NCI-H510A treated with DMSO at 0.1 percent for 48 hours (cell line): ENCODE results near the gene RBMS3.
"Not testable (repeated sequence)": the region's sequence is repeated elsewhere in the genome, so short reads cannot be mapped to it uniquely, and the experiment has no call there.

Source experiments
- DNase-seq: peaks from one replicate; lab custom pipeline; 2025; lab: John Stamatoyannopoulos, UW

Gene RBMS3

DNA sequence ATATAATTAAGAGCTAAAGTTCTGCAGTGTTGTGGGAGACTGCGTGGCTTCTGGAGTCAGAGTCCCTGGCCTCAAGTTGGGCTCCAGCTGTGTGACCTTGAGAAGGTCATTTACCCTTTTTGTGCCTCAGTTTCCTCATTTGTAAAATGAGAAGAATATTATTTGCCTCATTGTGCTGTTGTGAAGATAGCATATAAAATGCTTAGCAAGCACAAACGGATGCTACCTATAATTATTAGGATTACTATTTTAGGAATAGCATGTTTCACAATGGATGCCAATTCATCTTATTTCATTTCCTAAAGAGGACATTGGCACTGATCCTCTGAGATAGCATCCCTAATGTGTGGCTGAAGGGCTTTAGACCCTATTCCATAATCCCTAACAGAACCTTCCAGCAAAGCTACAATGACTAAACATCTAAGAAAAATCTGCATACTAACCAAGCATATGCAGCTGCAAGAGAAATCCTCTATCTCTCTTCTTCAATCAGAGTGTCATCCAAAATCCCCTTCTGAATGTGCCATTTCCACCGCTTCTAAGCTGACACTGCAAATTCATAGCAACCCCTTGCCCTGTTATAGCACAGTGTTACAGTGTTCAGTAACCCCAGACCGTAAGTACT lies 148.3 kb downstream of the RBMS3 start:
- no peak for DNase-seq

DNA sequence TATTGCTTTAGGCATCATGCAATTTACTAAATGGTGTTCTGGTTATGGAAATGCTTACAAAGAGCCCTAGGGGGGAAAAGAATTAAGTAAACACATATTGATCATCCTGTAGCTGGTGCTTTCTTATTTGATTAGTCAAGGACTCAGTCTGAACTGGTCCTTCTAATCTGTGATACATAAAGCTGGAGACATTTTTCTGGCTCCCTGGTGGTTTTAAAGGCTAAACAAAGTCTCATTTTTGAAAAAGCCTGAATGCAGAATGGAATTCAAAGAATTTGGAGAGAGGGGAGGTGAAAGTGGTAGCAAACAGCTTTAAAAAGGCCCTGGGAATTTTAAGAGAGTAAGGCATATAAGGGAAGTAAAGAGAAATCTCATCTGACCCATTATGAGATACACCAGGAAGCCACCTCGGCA lies 149.7 kb downstream of the RBMS3 start:
- DNase-seq = no peak

DNA sequence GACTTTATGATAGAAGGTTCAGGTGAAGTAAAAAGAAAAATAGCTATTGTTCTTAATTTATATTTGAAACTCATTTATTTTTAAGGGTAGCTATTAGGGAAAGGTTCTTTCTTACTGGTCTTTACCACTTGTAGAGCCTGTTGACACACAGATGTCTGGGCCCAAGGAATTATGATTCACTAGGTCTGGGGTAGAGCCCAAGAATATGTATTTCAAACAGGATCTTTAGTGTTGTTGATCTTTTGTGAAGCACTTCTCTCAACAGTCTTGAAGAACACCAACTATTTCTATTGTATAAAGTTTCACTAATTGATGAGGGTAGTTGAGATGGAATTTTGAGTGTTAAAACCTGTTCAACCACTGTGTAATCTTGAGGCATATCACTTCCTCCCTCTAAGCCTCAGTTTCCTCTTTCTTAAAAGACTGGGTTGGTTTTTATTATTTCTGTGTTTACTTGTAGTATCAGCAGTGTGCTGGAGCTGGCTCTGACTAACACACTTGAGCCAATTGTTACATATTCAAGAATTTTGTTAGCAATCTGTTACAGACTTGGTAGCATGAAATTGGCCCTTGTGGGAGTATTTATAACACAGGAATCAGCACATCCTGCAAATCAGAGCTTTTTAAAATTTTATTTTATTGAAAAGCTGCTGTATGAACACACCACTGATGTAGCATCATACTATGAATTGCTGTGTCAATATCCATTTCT lies 155.9 kb downstream of the RBMS3 start:
- no peak for DNase-seq

DNA sequence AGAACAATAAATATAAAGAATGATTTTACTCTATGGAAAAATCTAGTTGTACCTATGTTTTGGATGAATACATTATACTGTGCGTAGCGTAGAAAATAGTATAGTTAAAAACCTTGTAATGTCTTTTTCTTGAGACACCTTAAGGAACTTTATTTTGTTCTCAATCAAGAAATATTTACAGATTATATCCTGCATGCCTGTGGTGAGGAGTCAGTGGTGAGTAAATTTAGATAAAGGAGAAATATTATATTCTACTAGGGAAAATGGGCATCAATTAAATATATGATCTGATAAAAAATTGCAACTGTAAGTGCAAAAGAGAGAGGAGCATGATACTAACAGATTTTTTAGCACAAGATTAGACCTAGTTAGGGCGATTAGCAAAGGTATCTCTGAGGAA lies 157.7 kb downstream of the RBMS3 start:
- DNase-seq = no peak

DNA sequence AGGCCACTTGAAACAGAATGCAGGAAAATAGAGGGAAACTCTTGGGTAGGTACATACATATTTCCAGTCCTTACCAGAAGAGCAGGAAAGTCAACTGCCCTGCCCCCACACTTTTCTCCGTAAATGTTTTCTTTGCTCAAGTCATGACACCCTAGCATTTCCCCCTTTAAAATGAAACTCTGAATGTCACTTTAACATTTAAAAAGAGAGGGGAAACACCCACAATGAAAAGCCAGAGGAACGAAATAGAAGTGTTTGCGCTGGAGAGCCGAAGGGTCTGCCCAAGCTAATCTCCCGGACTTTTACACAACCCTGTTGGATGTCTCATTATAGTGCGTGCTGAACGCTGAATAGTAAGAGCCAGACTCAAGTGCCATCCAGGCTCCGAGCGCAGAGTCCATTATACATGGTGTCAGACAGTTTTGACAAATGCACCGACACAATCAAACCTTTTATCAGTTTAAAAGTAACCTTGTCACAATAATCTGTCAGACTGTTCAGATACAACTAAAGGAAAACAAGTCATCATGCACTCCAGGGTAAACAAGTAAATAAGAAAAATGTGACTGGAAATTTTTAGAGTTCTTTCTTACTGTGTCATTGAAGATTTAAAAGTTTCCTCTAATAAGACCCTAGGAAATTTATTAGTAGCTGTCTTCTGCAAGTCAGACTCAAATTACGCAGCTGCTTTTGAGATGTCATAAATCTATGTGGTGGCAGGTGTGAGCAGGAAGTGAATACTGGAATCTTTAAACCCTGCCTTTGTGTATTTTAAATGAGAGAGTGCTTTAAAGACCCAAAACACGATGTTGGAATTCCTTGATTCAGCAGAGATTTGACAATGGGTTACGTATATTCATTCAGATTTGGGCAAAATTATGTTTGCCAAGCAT lies 159.8 kb downstream of the RBMS3 start:
- peak; percentile 72 for DNase-seq

DNA sequence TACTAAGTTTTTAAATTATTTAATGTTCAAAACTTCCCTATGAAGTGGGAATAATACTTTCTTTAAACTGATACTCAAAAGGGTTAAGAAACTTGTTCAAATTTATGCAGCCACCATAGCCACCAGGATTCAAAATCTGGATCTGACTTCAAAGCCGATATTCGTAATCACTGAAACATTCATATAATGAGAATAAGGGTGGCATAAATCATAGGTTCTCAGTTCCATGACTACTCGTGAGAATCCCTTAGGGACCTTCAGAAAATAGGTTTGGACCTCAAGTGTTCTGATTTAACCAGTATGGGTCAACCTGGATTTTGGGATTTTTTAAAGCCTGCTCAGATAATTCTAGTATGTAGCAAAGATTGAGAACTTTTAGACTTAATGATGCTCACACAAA lies 160.6 kb downstream of the RBMS3 start:
- no peak for DNase-seq

DNA sequence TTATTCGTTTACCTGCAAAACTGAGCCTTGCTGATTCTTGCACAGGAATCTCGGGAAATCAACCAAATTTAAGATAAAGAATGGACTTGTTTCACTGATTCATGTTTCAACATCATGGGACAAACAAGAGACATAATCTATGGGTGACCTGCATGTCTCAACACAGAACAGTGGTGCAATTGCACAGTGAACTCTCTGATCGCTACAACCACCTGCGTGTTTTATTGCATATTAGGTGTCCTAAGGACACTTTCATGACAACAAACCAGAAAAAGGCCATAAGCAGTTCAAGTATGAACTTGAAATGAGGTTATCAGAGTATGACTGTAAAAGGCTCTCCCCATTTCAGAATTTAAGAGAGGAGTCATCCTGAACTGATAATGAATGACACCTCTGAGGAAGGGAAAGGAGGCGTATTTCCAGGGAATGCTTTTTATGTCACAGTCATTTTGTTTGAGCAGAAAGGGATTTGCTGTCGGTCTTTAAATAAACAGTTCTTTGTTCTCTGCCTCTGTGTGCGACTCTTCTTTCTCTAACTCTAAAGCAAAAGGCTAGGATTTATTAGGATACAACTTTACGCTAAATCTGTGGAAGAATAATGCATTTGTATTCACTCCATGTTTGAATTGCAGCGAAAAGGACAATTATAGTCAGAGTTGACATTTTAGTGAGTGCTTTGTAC lies 167.2 kb downstream of the RBMS3 start:
- DNase-seq = peak; percentile 28

DNA sequence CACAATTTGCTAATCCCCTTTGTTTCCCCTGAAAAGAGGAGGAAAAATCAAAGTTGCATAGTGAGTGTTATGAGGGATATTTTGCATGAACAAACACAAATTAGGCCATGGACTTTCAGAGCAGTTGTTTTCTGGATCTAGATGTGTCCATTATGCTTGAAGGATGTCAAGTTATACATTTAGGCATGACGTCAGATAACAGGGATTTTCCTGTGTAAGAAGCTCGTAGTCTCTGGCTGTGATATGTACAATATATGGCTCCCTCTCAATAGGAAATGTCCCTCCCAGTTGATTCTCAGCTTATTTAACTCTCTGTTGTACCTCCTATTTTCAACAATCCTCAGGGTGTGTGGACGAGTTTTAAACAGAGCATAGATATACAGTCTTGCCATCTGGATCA lies 171.0 kb downstream of the RBMS3 start:
- no peak for DNase-seq

DNA sequence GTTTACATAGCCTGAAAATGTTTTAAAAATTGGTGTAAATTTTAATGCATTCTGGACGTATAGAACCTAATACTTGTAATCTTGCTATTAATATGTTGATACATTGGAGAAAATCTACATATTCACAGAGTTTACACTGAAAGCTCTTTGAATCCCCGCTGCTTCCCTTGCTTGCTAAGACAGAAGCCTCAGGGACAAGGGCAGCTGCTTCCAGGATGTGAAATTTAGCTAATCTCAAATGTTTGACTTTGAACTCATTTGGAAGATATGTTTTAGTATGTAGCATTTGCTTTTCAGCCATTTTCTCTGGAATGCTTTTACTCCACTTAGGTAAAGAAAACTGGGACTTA lies 172.0 kb downstream of the RBMS3 start:
- no peak for DNase-seq

DNA sequence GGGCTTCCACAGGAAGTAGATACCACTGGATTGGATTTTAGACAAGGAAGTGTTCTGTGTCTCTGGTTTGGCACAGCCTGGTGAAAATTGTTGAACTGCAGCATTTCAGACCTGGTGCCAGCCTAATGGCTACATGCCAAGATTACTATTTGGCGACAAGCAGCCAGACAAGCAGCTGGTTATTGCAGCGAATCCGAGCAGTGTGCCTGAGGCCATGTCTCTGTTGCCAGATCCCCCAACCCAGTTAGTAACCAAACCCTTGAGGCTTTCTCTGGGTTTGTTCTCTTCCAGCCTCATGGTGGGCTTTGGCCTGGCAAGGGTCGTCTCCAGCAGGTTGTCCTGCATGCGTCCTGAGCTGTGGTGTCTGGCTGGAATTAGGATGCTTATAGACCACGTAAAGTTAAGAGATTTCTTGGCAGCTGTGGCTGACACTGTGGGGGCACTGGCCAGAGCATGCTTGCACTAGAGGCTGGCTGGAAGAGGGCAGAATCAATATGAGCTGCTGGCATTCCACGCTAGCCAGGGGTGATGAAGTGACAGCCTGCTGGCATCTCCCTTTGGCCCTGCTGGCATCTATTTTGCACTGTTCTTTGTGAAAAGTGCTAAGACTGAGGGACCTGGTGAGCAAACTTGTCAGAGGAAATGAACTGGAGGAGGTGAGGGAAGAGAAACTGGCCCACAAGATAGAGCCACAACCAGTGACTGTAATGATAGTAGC lies 172.6 kb downstream of the RBMS3 start:
- DNase-seq = no peak

DNA sequence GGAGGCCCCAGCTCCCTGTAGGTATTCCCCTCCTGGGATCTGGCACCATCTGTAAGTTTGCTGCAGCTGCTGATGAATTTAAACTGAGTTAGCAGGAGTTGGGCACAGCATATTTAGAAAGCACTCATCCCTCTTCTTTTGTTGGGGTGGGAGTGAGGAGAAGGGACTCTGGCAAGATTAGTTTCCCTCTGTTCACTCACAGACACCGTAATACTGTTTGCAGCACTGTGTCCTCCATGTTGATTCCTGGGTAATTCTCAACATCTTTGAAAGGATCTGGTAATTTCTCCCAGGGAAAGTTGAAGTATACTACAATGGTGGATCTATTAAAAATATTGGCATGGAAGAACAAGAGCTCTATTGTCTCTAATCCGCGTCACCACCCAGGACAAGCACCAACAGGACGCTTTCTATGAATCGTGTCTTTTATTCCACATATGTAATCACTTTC lies 173.3 kb downstream of the RBMS3 start:
- no peak for DNase-seq

DNA sequence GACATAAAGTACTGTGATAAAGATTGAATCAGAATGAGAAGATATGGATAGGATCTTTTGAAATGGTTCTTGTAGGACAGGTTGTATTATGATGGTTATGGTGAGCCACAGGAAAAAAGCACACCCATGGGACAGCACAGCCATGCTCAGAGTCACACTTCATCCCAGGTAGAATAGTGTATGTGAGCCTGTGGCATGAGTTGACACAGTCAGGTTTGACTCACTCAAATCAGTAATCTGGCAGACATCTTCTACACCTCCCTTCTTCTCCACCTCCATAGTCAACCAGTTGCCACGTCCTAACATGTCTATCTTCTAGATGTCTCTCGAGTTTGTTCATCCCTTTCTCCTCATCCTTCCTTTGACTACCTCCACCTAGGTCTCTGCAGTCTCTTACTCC lies 176.0 kb downstream of the RBMS3 start:
- DNase-seq = no peak

DNA sequence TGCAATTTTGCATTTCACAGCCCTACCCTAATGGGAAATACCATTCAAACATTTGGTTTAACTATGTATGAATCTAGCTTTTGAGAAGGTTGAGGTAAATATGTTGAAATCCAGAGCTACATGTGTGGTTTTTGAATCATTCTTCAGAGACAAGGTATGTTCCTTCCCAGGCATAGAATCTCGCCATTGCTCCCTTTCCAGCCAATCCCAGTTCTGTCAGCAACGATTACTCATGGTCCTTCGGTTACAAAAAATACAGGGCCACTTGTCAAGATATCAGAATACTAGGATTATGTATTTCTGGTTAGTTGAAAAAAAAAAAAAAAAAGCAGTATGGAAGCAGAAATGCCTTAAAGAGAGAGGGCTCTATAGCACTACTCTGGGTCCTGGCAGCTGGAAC lies 182.4 kb downstream of the RBMS3 start:
- DNase-seq = no peak

DNA sequence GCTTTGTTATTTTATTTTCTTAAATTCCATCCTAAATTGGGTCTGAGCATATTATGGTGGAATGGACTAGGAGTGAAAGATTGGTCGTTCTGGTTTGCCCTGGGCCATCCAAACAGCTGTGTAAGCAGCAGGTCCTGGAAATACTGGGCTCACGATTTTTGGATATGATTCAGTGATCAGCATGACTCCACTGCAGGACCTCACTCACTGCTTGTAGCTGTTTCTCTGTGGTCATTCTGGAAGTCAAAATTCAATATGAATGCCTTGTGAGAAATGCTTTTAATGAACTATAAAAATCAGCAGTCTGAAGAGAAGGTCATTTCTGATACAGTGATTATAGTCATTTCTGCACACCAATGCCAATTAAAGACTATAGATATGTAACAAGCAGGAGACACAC lies 185.0 kb downstream of the RBMS3 start:
- no peak for DNase-seq

DNA sequence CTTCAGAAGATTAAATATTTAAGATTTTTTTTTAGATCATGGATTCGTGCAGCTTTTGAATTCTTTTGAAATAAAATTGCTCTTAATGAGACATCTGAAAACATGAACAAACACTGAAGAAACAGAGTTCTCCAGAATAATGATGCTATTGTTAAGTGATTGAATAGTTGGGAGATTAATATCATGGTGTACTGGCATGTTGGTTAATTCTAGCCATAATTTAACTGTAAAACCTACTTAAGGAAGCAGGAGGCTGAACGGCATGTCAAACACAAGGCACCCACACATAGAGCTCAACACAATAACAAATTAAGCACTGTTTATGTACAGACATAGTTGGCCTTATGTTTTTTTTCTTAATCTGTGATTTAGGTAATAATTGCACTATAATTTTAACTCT lies 185.6 kb downstream of the RBMS3 start:
- no peak for DNase-seq

DNA sequence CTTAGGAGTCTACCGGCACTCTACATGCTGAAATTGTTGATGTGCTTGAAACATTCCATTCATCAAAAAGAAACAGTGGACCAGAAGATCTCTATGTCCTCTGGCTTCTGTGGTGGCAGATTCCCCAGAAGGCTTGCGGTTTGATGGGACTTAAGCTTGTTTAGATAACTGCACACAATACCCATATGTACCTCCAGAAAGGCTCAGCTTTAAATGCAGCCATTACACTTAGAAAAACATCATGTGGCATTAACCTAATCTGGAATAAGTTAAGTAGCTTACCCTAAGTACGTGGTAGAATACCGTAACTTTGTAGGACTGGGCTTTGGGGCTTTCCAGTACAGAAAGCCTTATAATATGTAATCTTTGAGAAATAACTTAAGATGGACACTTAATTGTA lies 187.3 kb downstream of the RBMS3 start:
- no peak for DNase-seq

DNA sequence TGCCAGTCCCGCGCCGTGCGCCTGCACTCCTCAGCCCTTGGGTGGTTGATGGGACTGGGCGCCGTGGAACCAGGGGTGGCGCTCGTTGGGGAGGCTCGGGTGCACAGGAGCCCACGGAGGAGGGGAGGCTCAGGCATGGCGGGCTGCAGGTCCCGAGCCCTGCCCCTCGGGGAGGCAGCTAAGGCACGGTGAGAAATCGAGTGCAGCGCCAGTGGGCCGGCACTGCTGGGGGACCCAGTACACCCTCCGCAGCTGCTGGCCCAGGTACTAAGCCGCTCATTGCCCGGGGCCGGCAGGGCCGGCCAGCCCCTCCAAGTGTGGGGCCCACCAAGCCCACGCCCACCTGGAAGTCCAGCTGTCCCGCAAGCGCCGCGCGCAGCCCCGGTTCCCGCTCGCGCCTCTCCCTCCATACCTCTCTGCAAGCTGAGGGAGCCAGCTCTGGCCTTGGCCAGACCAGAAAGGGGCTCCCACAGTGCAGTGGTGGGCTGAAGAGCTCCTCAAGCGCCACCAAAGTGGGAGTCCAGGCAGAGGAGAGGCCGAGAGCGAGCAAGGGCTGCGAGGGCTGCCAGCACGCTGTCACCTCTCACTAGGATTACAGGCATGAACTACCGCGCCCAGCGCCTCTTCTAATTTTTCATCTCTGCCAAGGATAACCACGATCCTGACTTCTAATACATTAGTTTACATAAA lies 192.8 kb downstream of the RBMS3 start:
- not testable (repeated sequence) for DNase-seq

DNA sequence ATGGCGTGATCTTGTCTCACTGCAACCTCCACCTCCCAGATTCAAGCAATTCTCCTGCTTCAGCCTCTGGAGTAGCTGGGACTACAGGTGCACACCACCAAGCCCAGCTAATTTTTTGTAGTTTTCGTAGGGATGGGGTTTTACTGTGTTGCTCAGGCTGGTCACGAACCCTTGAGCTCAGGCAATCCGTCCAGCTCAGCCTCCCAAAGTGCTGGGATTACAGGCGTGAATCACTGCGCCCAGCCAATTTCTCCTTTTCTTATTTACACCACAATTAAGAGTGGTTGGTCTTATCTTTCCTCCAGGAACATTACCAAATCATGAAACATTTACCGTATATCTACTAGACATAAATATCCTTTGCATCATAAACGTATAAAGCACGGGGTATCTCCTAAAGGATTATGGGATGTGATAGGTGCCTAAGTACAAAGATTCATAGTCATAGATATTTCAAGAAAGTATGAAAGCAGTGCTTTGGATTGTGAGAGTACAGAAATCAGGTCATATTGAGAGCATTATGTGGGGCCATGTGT lies 194.5 kb downstream of the RBMS3 start:
- no peak for DNase-seq

DNA sequence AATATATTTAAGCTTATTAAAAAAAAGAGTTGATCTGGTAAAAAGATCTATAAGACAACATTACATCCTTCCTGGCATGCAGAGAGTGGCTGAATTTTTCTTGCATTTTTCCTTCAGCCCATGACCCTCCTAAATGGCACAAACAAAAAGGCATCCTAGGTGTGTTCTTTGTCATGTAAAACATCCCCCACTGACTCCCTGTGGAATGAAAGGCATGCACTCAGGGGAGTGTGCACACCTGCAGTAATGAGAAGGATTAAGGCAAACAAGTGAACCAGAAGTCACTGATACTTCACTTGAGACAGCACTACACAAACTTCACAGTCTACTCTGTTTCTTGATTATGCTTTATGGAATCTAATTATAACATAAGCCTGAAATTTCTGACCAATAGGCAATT lies 195.0 kb downstream of the RBMS3 start:
- DNase-seq = no peak

DNA sequence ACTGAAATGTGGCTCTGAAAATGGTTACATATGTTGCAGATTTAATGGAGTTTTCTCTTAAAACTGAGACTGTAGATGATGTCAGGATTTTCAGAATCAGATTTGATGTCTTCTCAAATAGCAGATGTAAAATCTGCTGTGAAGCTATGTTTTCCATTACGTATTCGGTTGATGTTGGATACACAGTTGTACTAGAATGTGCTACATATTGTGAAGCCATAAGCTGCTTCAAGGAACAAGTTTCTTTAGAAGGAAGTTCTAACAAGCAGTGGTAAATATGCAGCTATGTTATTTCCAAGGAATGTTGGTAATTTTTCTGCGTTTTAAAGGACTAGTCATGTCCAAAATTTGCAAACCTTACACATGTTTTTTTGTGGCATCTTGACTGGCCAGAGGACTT lies 197.7 kb downstream of the RBMS3 start:
- no peak for DNase-seq

DNA sequence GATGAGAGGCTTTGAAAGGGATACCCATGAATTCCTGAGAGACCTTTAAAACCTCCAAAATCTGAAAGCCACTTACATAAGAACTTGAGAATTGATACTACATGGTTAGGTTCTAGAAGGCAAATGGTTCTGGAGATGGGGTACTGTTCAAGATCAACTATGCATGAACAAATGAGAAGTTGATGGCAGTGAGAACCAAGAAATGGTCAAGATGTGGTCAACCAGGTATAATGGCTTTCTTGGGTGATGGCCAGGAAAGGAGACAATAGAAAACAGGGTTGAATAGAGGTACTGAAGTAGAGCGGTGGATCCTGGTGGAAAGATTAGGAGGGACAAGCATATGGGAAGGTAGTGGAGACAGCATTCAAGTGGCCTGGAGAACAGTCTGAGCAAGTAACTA lies 200.4 kb downstream of the RBMS3 start:
- no peak for DNase-seq
